ENCODE results near the gene SH3BP4.

GRCh38 chr2:234968631-234969305 lies 17.0 kb downstream of the SH3BP4 start:
- TF ChIP-seq POLR2A (IDR thresholded peaks at IDR 0.05; ENCODE audit: low read length), result no peak
- TF ChIP-seq GATA1 (IDR thresholded peaks at IDR 0.05; ENCODE audit: low read depth, low read length), result no peak

Measured in erythroblast (primary cell).